Measurements from ENCODE around the gene FAM131A.
A peak's percentile ranks its signal among the peaks of the same experiment; 100 is the strongest.

- TF ChIP-seq CTCF (IDR thresholded peaks at IDR 0.05; ENCODE audit: extremely low read depth in 1 of 2, insufficient read depth in 1 of 2, low read depth in 1 of 2, low read length in 2 of 2): peak; percentile 63 to 91
- TF ChIP-seq MYC (IDR thresholded peaks at IDR 0.05; ENCODE audit: low read depth, low read length): no peak
- TF ChIP-seq EZH2 (IDR thresholded peaks at IDR 0.05; ENCODE audit: borderline replicate concordance, low read depth, low read length, severe bottlenecking): no peak
- no peak for TF ChIP-seq POLR2A (IDR thresholded peaks at IDR 0.05; ENCODE audit: low read depth, low read length)
These were observed 16.8 kb downstream of the FAM131A start for GRCh38 chr3:184354121-184354728.

Data from endothelial cell of umbilical vein (primary cell).